ENCODE data around the gene PLEKHA4.
A peak's percentile ranks its signal among the peaks of the same experiment; 100 is the strongest.
"Not testable (repeated sequence)": the region's sequence is repeated elsewhere in the genome, so short reads cannot be mapped to it uniquely, and the experiment has no call there.

The PLEKHA4 gene

GRCh38 chr19:48866692-48867091 is 1.7 kb downstream of the PLEKHA4 start:
- no peak for DNase-seq (ENCODE audit: low read depth)

- DNase-seq (ENCODE audit: low read depth), result no peak
These were observed 5.6 kb downstream of the PLEKHA4 start for GRCh38 chr19:48862827-48863226.

GRCh38 chr19:48861313-48861712 is 7.1 kb downstream of the PLEKHA4 start:
- DNase-seq (ENCODE audit: low read depth), result no peak

- no peak for DNase-seq (ENCODE audit: low read depth)
These were observed 8.5 kb downstream of the PLEKHA4 start for GRCh38 chr19:48859711-48860572.

GRCh38 chr19:48858984-48859710 is 9.3 kb downstream of the PLEKHA4 start:
- DNase-seq (ENCODE audit: low read depth), result no peak

GRCh38 chr19:48856921-48857320 is 11.5 kb downstream of the PLEKHA4 start:
- DNase-seq (ENCODE audit: low read depth), result no peak

- no peak for DNase-seq (ENCODE audit: low read depth)
These were observed 14.3 kb downstream of the PLEKHA4 start for GRCh38 chr19:48854103-48854502.

- no peak for DNase-seq (ENCODE audit: low read depth)
These were observed 14.9 kb downstream of the PLEKHA4 start for GRCh38 chr19:48853483-48853882.

- DNase-seq (ENCODE audit: low read depth), result no peak
These were observed 16.1 kb downstream of the PLEKHA4 start for GRCh38 chr19:48852292-48852691.

GRCh38 chr19:48846659-48847058 is 21.8 kb downstream of the PLEKHA4 start:
- DNase-seq (ENCODE audit: low read depth), result not testable (repeated sequence)

GRCh38 chr19:48845384-48845783 is 23.0 kb downstream of the PLEKHA4 start:
- DNase-seq (ENCODE audit: low read depth), result no peak

- peak; percentile 68 for DNase-seq (ENCODE audit: low read depth)
These were observed 23.9 kb downstream of the PLEKHA4 start for GRCh38 chr19:48844472-48844871.

GRCh38 chr19:48842789-48843162 is 25.6 kb downstream of the PLEKHA4 start:
- DNase-seq (ENCODE audit: low read depth), result peak; percentile 73

GRCh38 chr19:48841571-48841970 is 26.8 kb downstream of the PLEKHA4 start:
- no peak for DNase-seq (ENCODE audit: low read depth)

GRCh38 chr19:48841047-48841446 is 27.4 kb downstream of the PLEKHA4 start:
- no peak for DNase-seq (ENCODE audit: low read depth)

- DNase-seq (ENCODE audit: low read depth), result no peak
These were observed 30.7 kb downstream of the PLEKHA4 start for GRCh38 chr19:48837687-48838086.

GRCh38 chr19:48837051-48837524 is 31.3 kb downstream of the PLEKHA4 start:
- peak; percentile 81 for DNase-seq (ENCODE audit: low read depth)

GRCh38 chr19:48836089-48837017 is 32.1 kb downstream of the PLEKHA4 start, which contains the start of gene HSD17B14:
Gene HSD17B14, minus strand, starts transcription at chr19:48836491. Its CDS starts 80 bp downstream, at chr19:48836411.
- peak; percentile 30 for DNase-seq (ENCODE audit: low read depth)

GRCh38 chr19:48835734-48836088 is 32.7 kb downstream of the PLEKHA4 start:
- peak; percentile 88 for DNase-seq (ENCODE audit: low read depth)

GRCh38 chr19:48833977-48834376 is 34.4 kb downstream of the PLEKHA4 start:
- no peak for DNase-seq (ENCODE audit: low read depth)

- no peak for DNase-seq (ENCODE audit: low read depth)
These were observed 35.4 kb downstream of the PLEKHA4 start for GRCh38 chr19:48833049-48833448.

- no peak for DNase-seq (ENCODE audit: low read depth)
These were observed 37.5 kb downstream of the PLEKHA4 start for GRCh38 chr19:48830965-48831364.
